ENCODE data around the gene HSD17B3.

GRCh38 chr9:96299823-96300222 lies 2.2 kb downstream of the HSD17B3 start:
- TF ChIP-seq CTCF (IDR thresholded peaks at IDR 0.05): no peak
- TF ChIP-seq POLR2A (IDR thresholded peaks at IDR 0.05): no peak

Measured in thyroid gland (tissue), 4 donors.